ENCODE data around the gene POLR1E. TPM values are rescaled to one million over a fixed set of nuclear protein-coding genes. Genes with fewer than 3 reads are reported as not detected.

Gene POLR1E
- total and polyA plus RNA-seq, 2 of the 8 experiments (the other 6 are each of a cell fraction or from before 2014, with no cell fraction given): 16.0 to 40.0 TPM

DNA sequence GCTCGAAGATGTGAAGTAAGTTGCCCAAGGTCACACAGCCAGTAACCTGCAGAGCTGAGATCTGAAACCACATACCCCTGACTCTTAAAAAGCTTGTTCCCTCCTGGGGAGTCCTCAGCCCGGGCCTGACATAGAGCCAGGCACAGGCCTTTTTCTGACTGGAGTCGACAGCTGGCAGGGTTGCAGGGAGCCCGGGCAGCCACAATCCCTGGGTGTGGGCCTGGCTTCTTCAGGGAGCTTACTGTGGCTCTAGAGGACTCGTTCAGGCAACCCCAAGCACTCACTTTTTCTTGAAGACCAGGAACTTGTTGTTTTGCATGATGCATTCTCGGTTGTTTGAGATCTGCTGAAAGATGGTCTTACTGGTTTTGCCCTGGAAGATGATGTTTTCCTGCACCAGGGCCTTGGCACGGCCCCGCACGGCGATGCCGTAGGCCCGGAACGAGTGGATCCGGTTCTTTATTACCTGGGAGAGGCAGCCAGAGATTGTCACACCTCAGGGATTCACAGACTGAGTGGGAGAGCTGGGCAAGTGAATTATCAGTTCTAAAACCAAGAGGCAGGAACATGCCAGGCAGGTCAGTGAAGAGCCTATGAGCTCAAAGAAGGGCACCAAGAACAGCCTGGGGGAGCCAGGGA is 30.0 kb downstream of the POLR1E start:
- Histone ChIP-seq H3K79me1 (ENCODE audit: low read depth, low read length) (no peaks in the 10 kb centered on the region), H3K79me2 (ENCODE audit: control insufficient read depth in 1 of 2, insufficient read depth in 2 of 2, low read length in 2 of 2) (no peaks in the 10 kb centered on the region), H3K36me3 (ENCODE audit: control insufficient read depth in 2 of 4, insufficient read depth in 4 of 4, low read length in 3 of 4) (peaks cover 0 to 9% (median 1%) of the 10 kb centered on the region in 4 experiments; a peak in 3 of 8 replicates), H2AFZ (ENCODE audit: low read length) (no peak overlapping the region), H3K9me3 (ENCODE audit: insufficient read depth in 2 of 2, low read depth in 1 of 2, low read length in 1 of 2) (no peaks in the 10 kb centered on the region), H2BK5ac (ENCODE audit: low read depth, low read length) (no peak overlapping the region), H3K4ac (replicated peaks; ENCODE audit: insufficient read length, low read depth, low read length) (no peak overlapping the region), H2BK12ac (ENCODE audit: low read depth, low read length) (no peak overlapping the region), H3K27ac (ENCODE audit: low read depth, low read length) (no peak overlapping the region), H3K4me3 (ENCODE audit: extremely low read depth in 1 of 4, insufficient read depth in 2 of 4, low read depth in 3 of 4, low read length in 4 of 4) (no peak overlapping the region), H2BK20ac (ENCODE audit: low read length) (no peak overlapping the region), H2BK120ac (replicated peaks; ENCODE audit: low read depth, low read length) (no peak overlapping the region), H2BK15ac (ENCODE audit: low read length) (no peak overlapping the region), H3K23ac (ENCODE audit: insufficient read length) (no peak overlapping the region), H4K8ac (ENCODE audit: extremely low read depth, insufficient read depth, low read length) (peak overlapping the region; percentile 45; the same call in 1 of the 2 replicates), H3K4me2 (ENCODE audit: insufficient read depth in 1 of 2, low read depth in 2 of 2, low read length in 2 of 2) (no peak overlapping the region), H3K9ac (replicated peaks in 1 of 4; ENCODE audit: extremely low read depth in 1 of 4, low read depth in 3 of 4, low read length in 3 of 4) (no peak overlapping the region), H2AK5ac (ENCODE audit: low read depth, low read length) (no peak overlapping the region), H3K14ac (ENCODE audit: insufficient read length) (no peak overlapping the region), H4K91ac (replicated peaks; ENCODE audit: insufficient read length, low read length) (no peak overlapping the region), H3K23me2 (ENCODE audit: low read depth, low read length) (no peaks in the 10 kb centered on the region), H4K20me1 (replicated peaks in 1 of 2; ENCODE audit: control insufficient read depth in 1 of 2, insufficient read depth in 2 of 2, low read length in 2 of 2) (peaks cover 0 to 4% of the 10 kb centered on the region in 2 experiments), H3K27me3 (replicated peaks in 1 of 4; ENCODE audit: control insufficient read depth in 3 of 4, extremely low read depth in 1 of 4, insufficient read depth in 3 of 4, low read length in 3 of 4) (no peaks in the 10 kb centered on the region), H3K4me1 (replicated peaks in 1 of 4; ENCODE audit: control insufficient read depth in 3 of 4, insufficient read depth in 4 of 4, low read length in 3 of 4) (no peaks in the 10 kb centered on the region; a peak in 2 of 7 replicates), H3K18ac (ENCODE audit: extremely low read depth, low read length) (no peak overlapping the region), H3K56ac (replicated peaks; ENCODE audit: insufficient read length, low read depth, low read length) (no peak overlapping the region), H4K5ac (ENCODE audit: insufficient read length, low read depth, low read length) (no peak overlapping the region)
- FAIRE-seq (no peak), DNase-seq (ENCODE audit: low read depth in 1 of 2, low spot score in 2 of 2) (no peak)
- WGBS, 2 experiments (ENCODE audit: extremely low coverage in 1 of 2, insufficient coverage in 1 of 2, insufficient read length in 1 of 2, insufficient replicate concordance in 2 of 2, low coverage in 1 of 2, low lambda C conversion rate in 2 of 2, missing lambda C conversion rate in 1 of 2): 90% methylated on average over 14 of the region's 14 CpGs; no CpG with 5 or more reads in 1 of the 2 experiments
- CTCF ChIA-PET (ENCODE audit: partially characterized antibody): interaction anchor here (0.7 to 0.9 kb wide), 3 partner anchors 14 to 73 kb away, joined by 3 read pairs; no protein-coding TSS in a partner anchor
- POLR2A ChIA-PET (ENCODE audit: partially characterized antibody): interaction anchor here (1.6 kb wide), 1 partner anchor 11 kb away, joined by 4 read pairs; no protein-coding TSS in a partner anchor
- TF ChIP-seq CTBP2 (IDR thresholded peaks at IDR 0.05; ENCODE audit: borderline replicate concordance, insufficient read depth, insufficient read length, low read length) (no peak), POLR2A (IDR thresholded peaks at IDR 0.05; ENCODE audit: control extremely low read depth in 1 of 2, low read depth in 2 of 2, low read length in 2 of 2) (no peak), KDM1A (IDR thresholded peaks at IDR 0.05; ENCODE audit: borderline replicate concordance, low read length) (no peak), RBBP5 (IDR thresholded peaks at IDR 0.05; ENCODE audit: borderline replicate concordance, low read depth, low read length) (no peak), ATF3 (IDR thresholded peaks at IDR 0.05; ENCODE audit: insufficient read depth, low read depth, low read length) (no peak), TAF1 (IDR thresholded peaks at IDR 0.05; ENCODE audit: low read depth, low read length) (no peak), TCF12 (IDR thresholded peaks at IDR 0.05; ENCODE audit: low read depth, low read length) (no peak), TAF7 (optimal IDR thresholded peaks at IDR 0.05; ENCODE audit: borderline replicate concordance, low read depth, low read length) (no peak), JUN (IDR thresholded peaks at IDR 0.05; ENCODE audit: low read depth, low read length) (no peak), HDAC2 (IDR thresholded peaks at IDR 0.05; ENCODE audit: borderline replicate concordance in 1 of 2, low read depth in 2 of 2, low read length in 2 of 2) (no peak), TBP (IDR thresholded peaks at IDR 0.05; ENCODE audit: low read depth, low read length) (no peak)

Measured in H1 (cell line).